Measurements from ENCODE around the gene RNF32. TPM values are rescaled to one million over a fixed set of nuclear protein-coding genes. Genes with fewer than 3 reads are reported as not detected.

Gene RNF32
- total RNA-seq, 1 experiment from 2014 or later = 1.5 TPM

DNA sequence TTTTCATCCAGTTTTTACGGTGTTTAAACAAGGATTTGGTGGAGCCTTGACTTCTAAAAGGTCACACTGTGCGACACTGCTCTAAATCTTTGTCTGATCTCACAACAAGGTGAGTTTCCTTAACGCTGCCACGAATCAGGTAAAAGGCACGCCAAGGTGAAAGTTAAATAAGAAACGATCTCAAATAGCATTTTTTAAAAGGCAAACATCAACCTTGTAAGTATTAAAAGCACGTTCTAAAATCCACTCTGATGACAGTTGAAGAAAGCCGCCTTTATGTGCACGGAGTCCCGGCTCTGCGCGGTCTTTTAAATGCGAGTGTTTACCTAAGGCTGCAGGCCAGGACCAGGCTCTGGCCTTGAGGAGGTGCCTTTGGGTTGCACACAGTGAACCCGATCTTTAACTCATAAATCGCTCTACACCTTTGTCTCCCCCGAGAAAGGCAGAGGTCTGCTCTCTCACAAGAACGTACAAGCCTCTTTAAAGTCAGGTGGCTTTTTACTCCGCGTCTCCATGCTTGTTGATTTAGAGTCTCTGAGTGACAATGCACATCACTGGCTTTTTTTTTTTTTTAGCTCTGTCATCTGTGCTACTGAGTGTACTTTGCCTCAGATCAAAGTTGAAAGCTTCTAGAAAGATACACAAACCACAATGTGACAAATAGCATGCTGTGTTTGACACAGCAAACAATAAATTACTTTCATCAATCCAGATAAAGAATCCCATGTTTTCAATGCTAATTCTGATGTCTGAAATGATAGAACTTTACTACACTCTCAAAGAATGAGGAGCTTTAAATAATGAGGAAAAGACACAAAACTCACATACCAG, 25.9 kb upstream of the RNF32 start:
- Histone ChIP-seq H3K4me3 (ENCODE audit: low read depth, low read length, poor library complexity, severe bottlenecking) (no peak overlapping the region), H3K4me1 (ENCODE audit: insufficient read depth, low read length, poor library complexity, severe bottlenecking) (no peaks in the 10 kb centered on the region), H3K27ac (ENCODE audit: low read depth, low read length, poor library complexity, severe bottlenecking) (no peak overlapping the region), H3K36me3 (ENCODE audit: insufficient read depth, low read length, poor library complexity, severe bottlenecking) (no peaks in the 10 kb centered on the region), H3K27me3 (replicated peaks; ENCODE audit: insufficient read depth, low read depth, low read length, poor library complexity) (peaks cover 46% of the 10 kb centered on the region), H3K9me3 (ENCODE audit: low read depth, low read length, poor library complexity, severe bottlenecking) (no peaks in the 10 kb centered on the region)
- no TSS peak for BruUV-seq (replicated peaks)
- ChIA-PET POLR2A (ENCODE audit: low non-redundant PET) (no interaction called here), CTCF (no interaction called here)
- intact Hi-C loops (cut with micrococcal nuclease; ENCODE audit: unreplicated experiment) = no loop called here
- no peak for DNase-seq (ENCODE audit: low spot score)
- no peak for TF ChIP-seq EZH2 (IDR thresholded peaks at IDR 0.05; ENCODE audit: borderline replicate concordance, low read depth, low read length, poor library complexity, severe bottlenecking)
- TF ChIP-seq, protein P1, sequence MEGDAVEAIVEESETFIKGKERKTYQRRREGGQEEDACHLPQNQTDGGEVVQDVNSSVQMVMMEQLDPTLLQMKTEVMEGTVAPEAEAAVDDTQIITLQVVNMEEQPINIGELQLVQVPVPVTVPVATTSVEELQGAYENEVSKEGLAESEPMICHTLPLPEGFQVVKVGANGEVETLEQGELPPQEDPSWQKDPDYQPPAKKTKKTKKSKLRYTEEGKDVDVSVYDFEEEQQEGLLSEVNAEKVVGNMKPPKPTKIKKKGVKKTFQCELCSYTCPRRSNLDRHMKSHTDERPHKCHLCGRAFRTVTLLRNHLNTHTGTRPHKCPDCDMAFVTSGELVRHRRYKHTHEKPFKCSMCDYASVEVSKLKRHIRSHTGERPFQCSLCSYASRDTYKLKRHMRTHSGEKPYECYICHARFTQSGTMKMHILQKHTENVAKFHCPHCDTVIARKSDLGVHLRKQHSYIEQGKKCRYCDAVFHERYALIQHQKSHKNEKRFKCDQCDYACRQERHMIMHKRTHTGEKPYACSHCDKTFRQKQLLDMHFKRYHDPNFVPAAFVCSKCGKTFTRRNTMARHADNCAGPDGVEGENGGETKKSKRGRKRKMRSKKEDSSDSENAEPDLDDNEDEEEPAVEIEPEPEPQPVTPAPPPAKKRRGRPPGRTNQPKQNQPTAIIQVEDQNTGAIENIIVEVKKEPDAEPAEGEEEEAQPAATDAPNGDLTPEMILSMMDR (conservative IDR thresholded peaks at IDR 0.05; ENCODE audit: low read depth, low read length) = no peak

DNA sequence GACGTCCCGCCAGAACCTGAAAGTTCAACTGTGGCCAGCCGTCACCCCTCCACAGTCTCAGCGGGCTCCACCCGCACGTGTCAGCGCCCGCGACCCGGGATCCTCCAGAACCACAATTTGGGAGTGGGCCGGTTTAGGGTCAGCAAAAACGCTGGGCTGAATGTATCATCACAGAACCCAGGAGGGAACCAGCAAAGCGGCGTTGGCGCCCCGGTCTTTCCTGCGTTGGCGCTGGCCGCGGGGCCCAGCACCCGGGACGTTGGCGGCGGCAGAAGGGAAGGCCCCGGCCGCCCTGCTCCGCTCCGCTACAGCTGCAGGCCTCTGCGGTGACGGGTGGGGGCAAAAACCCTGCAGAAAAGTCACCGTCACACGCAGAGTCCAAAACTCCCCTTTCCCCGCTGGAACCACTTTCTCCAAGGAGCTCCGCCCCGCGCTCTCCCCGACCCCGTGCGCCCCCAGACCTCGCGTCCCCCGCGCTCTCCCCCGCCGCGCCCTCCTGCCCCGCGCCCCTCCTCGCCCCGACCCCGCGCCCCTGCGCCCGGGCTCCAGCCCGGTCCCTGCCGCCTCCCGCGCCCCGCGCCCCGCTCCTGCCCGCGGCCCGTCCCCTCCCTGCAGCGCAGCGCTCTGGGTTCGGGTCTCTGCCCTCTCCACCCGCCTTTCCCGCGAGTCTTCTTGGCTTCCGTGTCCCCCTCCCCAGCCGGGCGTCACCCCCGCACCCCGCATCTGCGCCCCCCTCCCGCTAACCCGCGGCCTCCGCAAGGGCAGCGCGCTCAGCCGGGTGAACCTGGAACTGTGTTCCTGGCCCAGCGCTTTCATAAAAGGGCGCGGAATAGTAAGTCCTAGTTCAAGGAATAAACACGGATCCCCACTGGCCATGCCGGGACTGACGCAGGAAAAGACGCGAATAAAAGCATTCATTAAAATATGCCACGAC, 24.0 kb upstream of the RNF32 start:
- POLR2A ChIA-PET (ENCODE audit: low non-redundant PET) = no interaction called here
- Histone ChIP-seq H3K4me3 (ENCODE audit: low read depth, low read length, poor library complexity, severe bottlenecking) (no peak overlapping the region), H3K4me1 (ENCODE audit: insufficient read depth, low read length, poor library complexity, severe bottlenecking) (no peaks in the 10 kb centered on the region), H3K36me3 (ENCODE audit: insufficient read depth, low read length, poor library complexity, severe bottlenecking) (no peaks in the 10 kb centered on the region), H3K27me3 (replicated peaks; ENCODE audit: insufficient read depth, low read depth, low read length, poor library complexity) (peaks cover 44% of the 10 kb centered on the region), H3K27ac (ENCODE audit: low read depth, low read length, poor library complexity, severe bottlenecking) (no peak overlapping the region), H3K9me3 (ENCODE audit: low read depth, low read length, poor library complexity, severe bottlenecking) (peaks cover 4% of the 10 kb centered on the region)
- no peak for DNase-seq (ENCODE audit: low spot score)
- CTCF ChIA-PET = no interaction called here
- intact Hi-C loops (cut with micrococcal nuclease; ENCODE audit: unreplicated experiment) = no loop called here
- no TSS peak for BruUV-seq (replicated peaks)
- TF ChIP-seq EZH2 (IDR thresholded peaks at IDR 0.05; ENCODE audit: borderline replicate concordance, low read depth, low read length, poor library complexity, severe bottlenecking) = no peak
- TF ChIP-seq, protein P1 (conservative IDR thresholded peaks at IDR 0.05; ENCODE audit: low read depth, low read length) = no peak

DNA sequence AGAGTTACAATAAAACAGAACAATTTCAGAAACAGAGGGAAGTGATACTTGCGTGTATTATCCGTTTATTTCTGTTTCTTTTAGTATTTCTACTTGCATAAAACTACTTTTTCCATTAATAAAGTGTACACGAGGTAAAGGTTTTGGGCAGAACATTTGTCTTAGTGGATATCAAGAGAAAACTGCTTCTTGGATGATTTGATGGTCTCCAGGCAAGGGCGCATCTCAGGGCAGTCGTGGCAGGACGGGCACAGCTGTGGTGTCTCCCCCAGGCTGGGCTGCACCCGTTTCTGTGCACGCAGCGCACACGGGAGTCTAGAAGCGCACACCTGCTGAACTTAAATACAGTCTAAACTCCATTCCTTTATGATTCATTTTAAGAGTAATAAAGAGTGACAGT, 23.4 kb upstream of the RNF32 start:
- no peak overlapping the region for H3K27ac ChIP-seq (ENCODE audit: low read depth, low read length, poor library complexity, severe bottlenecking)
- no peaks in the 10 kb centered on the region for H3K36me3 ChIP-seq (ENCODE audit: insufficient read depth, low read length, poor library complexity, severe bottlenecking)
- BruUV-seq (replicated peaks) = no TSS peak
- H3K4me1 ChIP-seq (ENCODE audit: insufficient read depth, low read length, poor library complexity, severe bottlenecking) = no peaks in the 10 kb centered on the region
- intact Hi-C loops (cut with micrococcal nuclease; ENCODE audit: unreplicated experiment) = no loop called here
- H3K4me3 ChIP-seq (ENCODE audit: low read depth, low read length, poor library complexity, severe bottlenecking) = no peak overlapping the region
- TF ChIP-seq EZH2 (IDR thresholded peaks at IDR 0.05; ENCODE audit: borderline replicate concordance, low read depth, low read length, poor library complexity, severe bottlenecking) = no peak
- TF ChIP-seq, protein P1 (conservative IDR thresholded peaks at IDR 0.05; ENCODE audit: low read depth, low read length) = no peak
- CTCF ChIA-PET = no interaction called here
- peaks cover 7% of the 10 kb centered on the region for H3K9me3 ChIP-seq (ENCODE audit: low read depth, low read length, poor library complexity, severe bottlenecking)
- POLR2A ChIA-PET (ENCODE audit: low non-redundant PET) = no interaction called here
- peaks cover 50% of the 10 kb centered on the region for H3K27me3 ChIP-seq (replicated peaks; ENCODE audit: insufficient read depth, low read depth, low read length, poor library complexity)
- no peak for DNase-seq (ENCODE audit: low spot score)

All from A673 (cell line).